Breast epithelium (tissue), 3 donors: Measurements from ENCODE around the gene P3H2.

Experiments
- POLR2A ChIP-seq: fragments of 450-650 bp; IDR thresholded peaks from one replicate; pipeline ENCODE4 v1.6.1; 2016; ENCODE audit warnings: antibody characterized with exemption, mild to moderate bottlenecking, moderate library complexity
- POLR2AphosphoS5 ChIP-seq, 3 donors: sonication (generic); formaldehyde crosslinking; IDR thresholded peaks; one replicate each; pipeline ENCODE4 v1.6.1; 2017; ENCODE audit warnings: antibody characterized with exemption in 3 of 3
- TF ChIP-seq, protein P1 (sequence below), 3 donors: fragments of 450-650 bp; IDR thresholded peaks; one replicate each; pipeline ENCODE4 v1.5.1; 2016 to 2017; ENCODE audit warnings: antibody characterized with exemption in 3 of 3, mild to moderate bottlenecking in 3 of 3, moderate library complexity in 3 of 3

DNA sequence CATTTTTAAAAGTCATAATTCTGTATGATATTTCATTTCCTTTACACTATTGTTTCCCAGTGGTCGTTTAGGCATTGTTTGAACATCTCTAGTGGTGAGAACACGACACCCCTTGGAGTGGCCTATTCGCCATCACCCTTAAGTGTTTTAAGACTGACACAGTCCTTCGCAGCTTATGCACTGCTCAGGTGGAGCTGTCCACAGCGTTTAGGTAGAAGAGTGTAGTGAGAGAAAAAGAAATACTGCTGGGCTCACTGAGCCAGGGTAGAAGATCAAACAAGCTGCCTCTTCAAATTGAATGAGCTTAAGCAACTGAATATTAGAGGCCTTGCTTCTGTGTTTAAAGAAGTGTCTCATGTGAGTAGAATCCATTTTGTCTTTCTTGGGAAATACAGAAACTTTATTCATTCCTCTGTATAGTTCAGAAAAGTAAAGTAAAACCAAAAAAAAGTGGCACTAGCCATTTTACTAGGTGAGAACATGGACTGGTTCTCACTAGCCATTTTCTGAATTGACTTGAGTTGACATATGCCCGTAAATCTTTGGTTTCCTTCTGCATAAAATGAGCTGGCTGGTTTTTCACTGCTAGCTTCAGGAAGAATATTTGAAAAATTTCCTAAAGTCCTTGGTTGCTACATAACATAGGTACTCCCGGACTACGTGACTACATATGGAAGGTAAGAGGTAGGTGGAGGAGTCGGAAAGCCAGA, 155.9 kb downstream of the P3H2 start:
- TF ChIP-seq, protein P1, sequence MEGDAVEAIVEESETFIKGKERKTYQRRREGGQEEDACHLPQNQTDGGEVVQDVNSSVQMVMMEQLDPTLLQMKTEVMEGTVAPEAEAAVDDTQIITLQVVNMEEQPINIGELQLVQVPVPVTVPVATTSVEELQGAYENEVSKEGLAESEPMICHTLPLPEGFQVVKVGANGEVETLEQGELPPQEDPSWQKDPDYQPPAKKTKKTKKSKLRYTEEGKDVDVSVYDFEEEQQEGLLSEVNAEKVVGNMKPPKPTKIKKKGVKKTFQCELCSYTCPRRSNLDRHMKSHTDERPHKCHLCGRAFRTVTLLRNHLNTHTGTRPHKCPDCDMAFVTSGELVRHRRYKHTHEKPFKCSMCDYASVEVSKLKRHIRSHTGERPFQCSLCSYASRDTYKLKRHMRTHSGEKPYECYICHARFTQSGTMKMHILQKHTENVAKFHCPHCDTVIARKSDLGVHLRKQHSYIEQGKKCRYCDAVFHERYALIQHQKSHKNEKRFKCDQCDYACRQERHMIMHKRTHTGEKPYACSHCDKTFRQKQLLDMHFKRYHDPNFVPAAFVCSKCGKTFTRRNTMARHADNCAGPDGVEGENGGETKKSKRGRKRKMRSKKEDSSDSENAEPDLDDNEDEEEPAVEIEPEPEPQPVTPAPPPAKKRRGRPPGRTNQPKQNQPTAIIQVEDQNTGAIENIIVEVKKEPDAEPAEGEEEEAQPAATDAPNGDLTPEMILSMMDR (IDR thresholded peaks at IDR 0.05), result no peak
- TF ChIP-seq POLR2A, result no peak
- no peak for TF ChIP-seq POLR2AphosphoS5 (IDR thresholded peaks at IDR 0.05)
